Right ventricle myocardium inferior (tissue), 1 donor: Measurements from ENCODE around the gene DCAF6. TPM values are rescaled to one million over a fixed set of nuclear protein-coding genes. Genes with fewer than 3 reads are reported as not detected.

Experiments
- ATAC-seq: fragments of 200-7000 bp; cut with Tn5 transposase; one replicate; pipeline ENCODE4 v1.9.1; 2020; ENCODE audit warnings: mild to moderate bottlenecking, moderate library complexity
- DNase-seq: peaks from one replicate; pipeline ENCODE4 v3.0.0; 2021; ENCODE audit errors: missing footprints
- intact Hi-C: fragments of 100-400 bp; cut with DNase I; formaldehyde crosslinking; loops from one replicate; pipeline ENCODE4 v1.11.0; 2022
- total RNA-seq: library from RNA; stranded (reverse); fragmentation: NEBNext Ultra II Directional; extraction: Animal tissue kit (Norgen Biotek cat#: 25700); gene quantifications from one replicate; pipeline ENCODE4 v1.2.1, GENCODE V29; 2021
- donor health status: DM: no; HTN: yes; CAD: no; lungs with severe emphysema.

Gene DCAF6
- total RNA-seq, 1 donor from 2014 or later = 231 TPM

GRCh38 chr1:167938080-167938636, 1.7 kb downstream of the DCAF6 start:
- intact Hi-C loops = loop anchor here (5.0 to 10.0 kb wide), 3 partner anchors 64 to 147 kb away; no protein-coding TSS in a partner anchor
- DNase-seq (no peak), ATAC-seq (no peak)

DNA sequence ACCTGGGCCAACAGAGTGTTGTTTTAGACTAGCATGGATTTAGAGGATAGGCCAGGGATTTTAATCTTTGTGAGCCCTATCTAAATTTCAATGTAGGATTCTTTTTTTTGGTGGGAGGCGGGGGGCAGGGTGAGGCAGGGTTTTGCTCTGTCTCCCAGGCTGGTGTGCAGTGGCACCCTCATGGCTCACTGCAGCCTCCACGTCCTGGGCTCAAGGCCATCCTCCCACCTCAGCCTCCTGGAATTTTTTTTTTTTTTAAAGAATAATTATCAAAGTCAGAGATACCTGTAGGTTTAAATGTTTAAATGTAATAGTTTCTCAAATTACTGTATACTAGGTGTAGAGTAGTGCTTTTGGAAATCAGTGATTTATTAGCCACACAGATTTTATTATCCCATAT, 3.8 kb downstream of the DCAF6 start:
- ATAC-seq (no peak), DNase-seq (no peak)
- intact Hi-C loops = no loop called here

DNA sequence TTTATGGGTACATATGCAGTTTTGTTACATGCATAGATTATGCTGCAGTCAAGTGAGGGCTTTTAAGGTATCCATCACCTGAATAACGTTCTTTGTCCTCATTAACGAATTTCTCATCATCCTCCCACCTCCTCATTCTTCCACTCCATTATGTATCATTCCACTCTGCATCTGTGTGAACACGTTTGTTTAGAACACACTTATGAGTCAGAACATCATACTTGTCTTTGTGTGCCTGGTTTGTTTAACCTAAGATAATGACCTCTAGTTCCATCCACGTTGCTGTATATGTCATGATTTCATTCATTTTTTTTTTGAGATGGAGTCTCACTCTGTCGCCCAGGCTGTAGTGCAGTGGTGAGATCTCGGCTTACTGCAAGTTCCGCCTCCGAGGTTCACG, 7.1 kb downstream of the DCAF6 start:
- intact Hi-C loops = no loop called here
- DNase-seq = no peak
- ATAC-seq = no peak

GRCh38 chr1:167947733-167948132, 11.2 kb downstream of the DCAF6 start:
- DNase-seq = no peak
- ATAC-seq = no peak
- intact Hi-C loops = no loop called here

GRCh38 chr1:167949785-167950184, 13.3 kb downstream of the DCAF6 start:
- ATAC-seq (no peak), DNase-seq (no peak)
- intact Hi-C loops = no loop called here

- DNase-seq (no peak), ATAC-seq (no peak)
- intact Hi-C loops = no loop called here
These were observed 14.1 kb downstream of the DCAF6 start for GRCh38 chr1:167950569-167950968.

DNA sequence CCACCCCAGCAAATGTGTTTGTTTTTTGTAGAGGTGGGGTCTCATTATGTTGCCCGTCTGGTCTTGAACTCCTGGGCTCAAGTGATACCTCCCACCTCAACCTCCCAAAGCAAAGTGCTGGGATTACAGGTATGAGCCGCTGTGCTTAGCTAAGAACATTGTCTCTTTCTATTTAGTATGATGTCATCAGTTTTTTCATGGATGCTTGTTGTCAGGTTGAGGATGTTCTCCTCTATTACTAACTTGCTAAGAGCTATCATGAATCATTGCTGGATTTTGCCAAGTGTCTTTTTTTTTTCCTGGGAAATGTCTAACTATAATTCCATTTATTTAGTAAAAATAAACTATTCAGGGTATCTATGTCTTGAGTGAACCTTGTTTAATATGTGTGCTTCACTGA, 19.4 kb downstream of the DCAF6 start:
- intact Hi-C loops = no loop called here
- ATAC-seq = no peak
- DNase-seq = no peak

GRCh38 chr1:167957710-167958109, 21.2 kb downstream of the DCAF6 start:
- intact Hi-C loops = no loop called here
- ATAC-seq (no peak), DNase-seq (no peak)

DNA sequence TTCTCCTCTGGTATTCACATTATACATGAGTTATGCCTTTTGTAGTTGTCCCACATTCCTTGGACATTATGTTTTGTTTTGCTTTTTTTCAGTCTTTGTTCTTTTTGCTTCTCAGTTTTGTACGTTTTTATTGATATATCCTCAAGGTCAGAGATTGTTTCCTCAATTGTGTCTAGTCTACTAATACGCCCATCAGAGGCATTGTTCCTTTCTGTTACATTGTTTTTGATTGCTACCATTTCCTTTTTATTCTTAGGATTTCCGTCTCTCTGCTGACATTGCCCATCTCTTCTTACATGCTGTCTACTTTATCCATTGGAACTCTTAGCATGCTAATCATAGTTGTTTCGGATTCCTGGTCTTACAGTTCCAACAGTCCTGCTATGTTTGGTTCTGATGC, 28.2 kb downstream of the DCAF6 start:
- ATAC-seq (no peak), DNase-seq (no peak)
- intact Hi-C loops = no loop called here

DNA sequence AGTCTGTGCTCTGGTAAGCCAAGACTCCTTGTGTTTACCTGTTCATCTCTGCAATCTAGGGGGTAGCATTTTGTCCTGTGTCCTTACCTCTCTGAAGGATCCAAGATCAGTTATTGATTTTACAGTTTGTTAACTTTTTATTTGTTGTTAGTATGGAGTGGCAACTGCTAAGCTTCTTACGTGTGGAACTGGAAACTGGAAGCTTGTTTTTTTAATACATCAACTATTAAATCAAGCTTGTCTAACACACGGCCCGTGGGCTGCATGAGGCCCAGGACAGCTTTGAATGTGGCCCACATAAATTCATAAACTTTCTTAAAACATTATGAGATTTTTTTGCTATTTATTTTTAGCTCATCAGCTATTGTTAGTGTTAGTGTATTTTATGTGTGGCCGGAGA, 29.6 kb downstream of the DCAF6 start:
- intact Hi-C loops = no loop called here
- no peak for DNase-seq
- ATAC-seq = no peak

DNA sequence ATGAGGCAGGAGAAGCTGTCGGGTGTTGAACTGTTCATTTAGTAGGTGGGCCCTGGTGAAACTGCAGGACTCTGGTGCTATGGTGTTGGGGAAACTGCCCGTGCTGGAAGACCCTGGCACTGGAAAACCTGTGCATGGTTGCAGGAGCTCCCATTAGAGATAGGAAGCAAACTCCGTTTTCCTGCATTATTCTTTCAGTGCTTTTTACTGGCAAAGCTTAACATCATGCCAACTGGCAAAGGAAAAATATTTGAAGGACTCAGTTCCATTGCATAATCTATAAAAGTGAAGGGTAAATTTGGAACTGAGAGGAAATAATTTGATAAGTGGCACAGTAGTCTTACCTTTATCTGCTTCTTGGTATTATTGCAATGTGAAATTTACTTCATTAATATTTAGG, 32.1 kb downstream of the DCAF6 start:
- ATAC-seq (no peak), DNase-seq (no peak)
- intact Hi-C loops = no loop called here

- intact Hi-C loops = no loop called here
- DNase-seq = no peak
- ATAC-seq = no peak
These were observed 37.3 kb downstream of the DCAF6 start for GRCh38 chr1:167973832-167974231.

DNA sequence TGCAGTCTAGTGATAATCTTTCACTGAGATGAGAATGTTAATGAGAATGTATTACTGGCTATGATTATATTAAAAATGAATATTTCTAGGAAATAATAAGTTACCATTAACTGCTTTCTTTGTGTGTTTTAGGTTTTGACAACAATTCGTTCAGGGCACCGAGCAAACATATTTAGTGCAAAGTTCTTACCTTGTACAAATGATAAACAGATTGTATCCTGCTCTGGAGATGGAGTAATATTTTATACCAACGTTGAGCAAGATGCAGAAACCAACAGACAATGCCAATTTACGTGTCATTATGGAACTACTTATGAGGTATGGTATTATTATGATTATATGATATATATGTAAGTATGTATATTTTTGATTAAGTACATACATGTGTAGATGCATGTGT, 38.2 kb downstream of the DCAF6 start:
- intact Hi-C loops = no loop called here
- DNase-seq = no peak
- ATAC-seq = no peak

DNA sequence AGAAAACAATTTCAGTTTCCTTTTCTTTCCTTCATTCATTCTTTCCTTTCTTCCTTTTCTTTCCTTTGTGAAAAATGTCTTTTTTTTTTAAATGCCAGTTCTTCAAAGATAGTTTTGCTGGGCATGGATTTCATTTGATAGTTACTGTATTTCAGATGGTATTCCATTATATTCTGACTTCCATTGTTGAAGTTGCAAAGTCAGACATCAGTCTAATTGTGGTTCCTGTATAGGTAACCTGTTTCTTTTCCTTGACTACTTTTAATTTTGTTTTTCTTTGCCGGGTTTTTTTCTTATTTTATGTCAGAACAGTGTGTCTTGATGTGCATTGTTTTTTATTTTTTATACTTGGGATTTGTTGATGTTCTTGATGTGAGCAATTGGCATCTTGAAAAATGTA, 40.8 kb downstream of the DCAF6 start:
- ATAC-seq = no peak
- intact Hi-C loops = no loop called here
- DNase-seq = no peak

DNA sequence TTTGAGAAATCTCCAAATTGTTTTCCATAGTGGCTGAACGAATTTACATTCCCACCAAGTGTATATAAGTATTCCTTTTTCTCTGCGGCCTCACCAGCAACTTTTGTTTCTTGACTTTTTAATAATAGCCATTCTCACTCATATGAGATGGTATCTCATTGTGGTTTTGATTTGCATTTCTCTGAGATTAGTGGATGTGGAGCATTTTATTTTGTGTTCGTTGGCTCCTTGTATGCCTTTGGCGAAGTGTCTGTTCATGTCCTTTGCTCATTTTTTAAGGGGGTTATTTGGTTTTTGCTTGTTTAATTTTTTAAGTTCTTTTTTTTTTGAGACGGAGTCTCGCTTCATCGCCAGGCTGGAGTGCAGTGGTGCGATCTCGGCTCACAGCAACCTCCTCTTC, 45.5 kb downstream of the DCAF6 start:
- DNase-seq = no peak
- no peak for ATAC-seq
- intact Hi-C loops = no loop called here

GRCh38 chr1:167983797-167984420, 47.4 kb downstream of the DCAF6 start:
- DNase-seq (no peak), ATAC-seq (no peak)
- intact Hi-C loops = no loop called here

DNA sequence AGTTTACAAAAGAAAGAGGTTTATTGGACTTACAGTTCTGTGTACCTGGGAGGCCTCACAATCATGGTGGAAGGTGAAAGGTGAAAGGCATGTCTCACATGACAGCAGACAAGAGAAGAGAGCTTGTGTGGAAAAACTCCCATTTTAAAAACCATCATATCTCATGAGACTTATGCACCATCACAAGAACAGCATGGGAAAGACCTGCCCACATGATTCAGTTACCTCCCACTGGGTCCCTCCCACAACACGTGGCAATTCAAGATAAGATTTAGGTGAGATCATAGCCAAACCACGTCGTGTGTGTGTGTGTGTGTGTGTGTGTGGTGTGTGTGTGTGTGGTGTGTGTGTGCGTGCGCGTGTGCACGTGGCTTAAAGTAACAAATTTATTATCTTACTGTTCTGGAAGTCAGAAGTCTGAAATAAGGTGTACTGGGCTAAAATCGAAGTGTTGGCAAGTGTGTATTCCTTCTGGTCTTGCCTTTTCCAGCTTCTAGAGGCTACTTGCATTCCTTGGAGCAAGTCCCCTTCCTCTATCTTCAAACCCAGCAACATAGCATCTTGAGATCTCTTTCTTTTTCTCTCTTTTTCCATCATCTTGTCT, 48.5 kb downstream of the DCAF6 start:
- DNase-seq (no peak), ATAC-seq (no peak)
- intact Hi-C loops = no loop called here

GRCh38 chr1:167987174-167987573, 50.7 kb downstream of the DCAF6 start:
- no peak for ATAC-seq
- intact Hi-C loops = no loop called here
- DNase-seq = no peak

GRCh38 chr1:167991546-167991945, 55.1 kb downstream of the DCAF6 start:
- no peak for DNase-seq
- ATAC-seq = no peak
- intact Hi-C loops = no loop called here

GRCh38 chr1:167993720-167994119, 57.2 kb downstream of the DCAF6 start:
- ATAC-seq (no peak), DNase-seq (no peak)
- intact Hi-C loops = no loop called here

GRCh38 chr1:167994560-167994959, 58.1 kb downstream of the DCAF6 start:
- intact Hi-C loops = no loop called here

More at GRCh38 chr1:167994560-167994959, 58.1 kb downstream of the DCAF6 start:
- DNase-seq (no peak), ATAC-seq (no peak)
